ENCODE measurements around the gene ATOX1. TPM values are rescaled to one million over a fixed set of nuclear protein-coding genes. Genes with fewer than 3 reads are reported as not detected.

The ATOX1 gene
- total and polyA plus RNA-seq, 10 of the 15 experiments (the other 5 are each of a cell fraction or from before 2014, with no cell fraction given) = 130 to 642 (median 245) TPM

GRCh38 chr5:151770383-151771258, 12.2 kb upstream of the ATOX1 start:
- peak overlapping the region; percentile 99 for H3K9ac ChIP-seq (ENCODE audit: control insufficient read depth, insufficient read depth, low read length)
- peak overlapping the region; percentile 95 for H3K4me2 ChIP-seq (ENCODE audit: control insufficient read depth, insufficient read depth)
- FAIRE-seq (no peak), DNase-seq (ENCODE audit: low read depth, low spot score) (no peak), ATAC-seq (peak; percentile 54)
- peaks cover 10% of the 10 kb centered on the region for H3K4me1 ChIP-seq (ENCODE audit: control insufficient read depth, insufficient read depth, low read length)
- H3K79me2 ChIP-seq (ENCODE audit: control insufficient read depth, insufficient read depth, low read length) = peaks cover 52% of the 10 kb centered on the region
- H3K4me3 ChIP-seq = peak overlapping the region; percentile 75
- WGBS (ENCODE audit: insufficient coverage, insufficient replicate concordance, low lambda C conversion rate, missing lambda C conversion rate) = 1% methylated on average over 75 of the region's 75 CpGs
- ChIA-PET CTCF (interaction anchor here (0.5 to 2.5 kb wide), 25 partner anchors 9 to 323 kb away, joined by 3 to 39 read pairs (median 6); partner anchors contain the start of genes FAT2 and SLC36A1), POLR2A (interaction anchor here (0.6 to 10.0 kb wide), 15 partner anchors 10 to 677 kb away, joined by 3 to 241 read pairs (median 4); partner anchors contain the start of gene ATOX1), RAD21 (ENCODE audit: unreplicated experiment) (interaction anchor here (0.6 to 6.4 kb wide), 20 partner anchors 11 to 549 kb away, joined by 3 to 90 read pairs (median 6); partner anchors contain the start of genes ATOX1 and SLC36A1), SMC1A (ENCODE audit: uncharacterized antibody, unreplicated experiment) (interaction anchor here (0.6 to 6.5 kb wide), 15 partner anchors 11 to 322 kb away, joined by 3 to 84 read pairs (median 4); no protein-coding TSS in a partner anchor)
- TSS peak; percentile 91 for BruUV-seq (replicated peaks)
- no peaks in the 10 kb centered on the region for H3K36me3 ChIP-seq (ENCODE audit: control insufficient read depth in 2 of 2, insufficient read depth in 2 of 2, low read length in 1 of 2)
- in situ Hi-C loops (cut with MboI) = no loop called here
- intact Hi-C loops (cut with micrococcal nuclease; ENCODE audit: unreplicated experiment) = loop anchor here (1.0 to 10.0 kb wide), 6 partner anchors 12 to 616 kb away; partner anchors contain the start of genes ANXA6, ATOX1 and GM2A
- no peaks in the 10 kb centered on the region for H3K9me3 ChIP-seq (replicated peaks; ENCODE audit: control insufficient read depth, insufficient read depth, low read length)
- H3K27me3 ChIP-seq (replicated peaks in 1 of 2; ENCODE audit: control insufficient read depth in 2 of 2, insufficient read depth in 2 of 2, low read length in 1 of 2) = no peaks in the 10 kb centered on the region
- peak overlapping the region; percentile 98 for H3K27ac ChIP-seq (ENCODE audit: control insufficient read depth, insufficient read depth)
- H2AFZ ChIP-seq (ENCODE audit: control insufficient read depth, low read depth, low read length) = peak overlapping the region; percentile 75
- peaks cover 8% of the 10 kb centered on the region; the same call in 1 of the 2 replicates for H4K20me1 ChIP-seq (ENCODE audit: control insufficient read depth, insufficient read depth)
- TF ChIP-seq RAD51 (IDR thresholded peaks at IDR 0.05) = no peak
- no peak for TF ChIP-seq CHD1 (IDR thresholded peaks at IDR 0.05; ENCODE audit: low read depth, low read length)
- TF ChIP-seq EZH2 (IDR thresholded peaks at IDR 0.05; ENCODE audit: borderline replicate concordance, control insufficient read depth, low read depth, low read length) = no peak
- no peak for TF ChIP-seq ATF7 (IDR thresholded peaks at IDR 0.05; ENCODE audit: low read depth)
- no peak for TF ChIP-seq ELK1 (IDR thresholded peaks at IDR 0.05; ENCODE audit: low read depth, low read length)
- TF ChIP-seq RUNX3 (IDR thresholded peaks at IDR 0.05; ENCODE audit: low read length) = no peak
- TF ChIP-seq TARDBP (IDR thresholded peaks at IDR 0.05; ENCODE audit: borderline replicate concordance) = no peak
- TF ChIP-seq POLR2AphosphoS5 (IDR thresholded peaks at IDR 0.05; ENCODE audit: low read length) = peak; percentile 49; the same call in 1 of the 2 replicates
- TF ChIP-seq BACH1 (IDR thresholded peaks at IDR 0.05; ENCODE audit: borderline replicate concordance) = peak; percentile 82; the same call in 1 of the 2 replicates
- TF ChIP-seq NKRF (conservative IDR thresholded peaks at IDR 0.05) = peak; percentile 72; the same call in 1 of the 2 replicates
- TF ChIP-seq NFYA (IDR thresholded peaks at IDR 0.05; ENCODE audit: borderline replicate concordance, low read depth, low read length) = no peak
- TF ChIP-seq ESRRA (IDR thresholded peaks at IDR 0.05; ENCODE audit: low read length) = no peak
- TF ChIP-seq NFYB (IDR thresholded peaks at IDR 0.05; ENCODE audit: insufficient read depth, low read depth, low read length) = no peak
- TF ChIP-seq MTA3 (IDR thresholded peaks at IDR 0.05; ENCODE audit: borderline replicate concordance, low read length) = no peak
- no peak for TF ChIP-seq BCL3 (IDR thresholded peaks at IDR 0.05; ENCODE audit: borderline replicate concordance, insufficient read depth, low read depth, low read length, poor library complexity, severe bottlenecking)
- TF ChIP-seq STAT1 (conservative IDR thresholded peaks at IDR 0.05) = no peak
- no peak for TF ChIP-seq ZZZ3 (IDR thresholded peaks at IDR 0.05; ENCODE audit: control insufficient read depth, insufficient read length, low read depth)
- TF ChIP-seq MYC (IDR thresholded peaks at IDR 0.05; ENCODE audit: insufficient read depth, insufficient read length, insufficient replicate concordance, low read length, severe bottlenecking) = peak; percentile 20
